ENCODE results near the gene TRAF2. TPM values are rescaled to one million over a fixed set of nuclear protein-coding genes. Genes with fewer than 3 reads are reported as not detected.

Gene TRAF2
- total RNA-seq, 2 donors from 2014 or later, result 5.2 to 30.7 TPM

GRCh38 chr9:136858844-136859757 is 27.2 kb upstream of the TRAF2 start:
- H3K36me3 ChIP-seq (replicated peaks in 1 of 2; ENCODE audit: insufficient read depth in 1 of 2, low read depth in 2 of 2), result peaks cover 15 to 21% of the 10 kb centered on the region in 2 donors
- peak overlapping the region; percentile 74 to 86 (median 78) for H3K27ac ChIP-seq
- TF ChIP-seq CTCF (IDR thresholded peaks at IDR 0.05) (no peak), POLR2A (IDR thresholded peaks at IDR 0.05) (peak in 1 of 3 donors; percentile 9)
- H3K4me1 ChIP-seq, result peaks cover 72% of the 10 kb centered on the region
- 0 to 36% methylated on average over 3 to 20 of the region's 20 CpGs for WGBS, 2 donors
- DNase-seq, result peak; percentile 90 to 97 (median 93)
- ATAC-seq, result peak; percentile 79
- no peak overlapping the region for H3K4me3 ChIP-seq
- no peaks in the 10 kb centered on the region for H3K9me3 ChIP-seq
- intact Hi-C loops (cut with DNase I), result loop anchor here (10.0 kb wide), 1 partner anchor 86 kb away; the partner anchor contains the start of genes C8G and FBXW5
- no peaks in the 10 kb centered on the region for H3K27me3 ChIP-seq

GRCh38 chr9:136860529-136860928 is 25.8 kb upstream of the TRAF2 start:
- peak overlapping the region in 2 of 4 donors; percentile 29 to 78 for H3K27ac ChIP-seq
- no peak for ATAC-seq
- H3K27me3 ChIP-seq, result no peaks in the 10 kb centered on the region
- intact Hi-C loops (cut with DNase I), result no loop called here
- peaks cover 15 to 21% of the 10 kb centered on the region in 2 donors for H3K36me3 ChIP-seq (replicated peaks in 1 of 2; ENCODE audit: insufficient read depth in 1 of 2, low read depth in 2 of 2)
- no peak for TF ChIP-seq CTCF (IDR thresholded peaks at IDR 0.05)
- no peak for TF ChIP-seq POLR2A (IDR thresholded peaks at IDR 0.05)
- peaks cover 87% of the 10 kb centered on the region for H3K4me1 ChIP-seq
- peak in 1 of 4 donors; percentile 20 for DNase-seq
- H3K9me3 ChIP-seq, result no peaks in the 10 kb centered on the region
- WGBS, 2 donors, result 88 to 93% methylated on average over 9 of the region's 9 CpGs
- H3K4me3 ChIP-seq, result no peak overlapping the region

- 90 to 91% methylated on average over 3 to 21 of the region's 22 CpGs for WGBS, 2 donors
- Histone ChIP-seq H3K9me3 (no peaks in the 10 kb centered on the region), H3K27me3 (no peaks in the 10 kb centered on the region), H3K36me3 (replicated peaks in 1 of 2; ENCODE audit: insufficient read depth in 1 of 2, low read depth in 2 of 2) (peaks cover 15 to 21% of the 10 kb centered on the region in 2 donors), H3K4me1 (peaks cover 83% of the 10 kb centered on the region), H3K27ac (peak overlapping the region in 2 of 4 donors; percentile 1 to 29), H3K4me3 (no peak overlapping the region)
- no peak for TF ChIP-seq POLR2A (IDR thresholded peaks at IDR 0.05)
- TF ChIP-seq CTCF (IDR thresholded peaks at IDR 0.05), result no peak
- intact Hi-C loops (cut with DNase I), result no loop called here
- DNase-seq (peak in 1 of 4 donors; percentile 15), ATAC-seq (no peak)
Measured at GRCh38 chr9:136860933-136861873, 25.1 kb upstream of the TRAF2 start.

- Histone ChIP-seq H3K4me3 (no peak overlapping the region), H3K27me3 (no peaks in the 10 kb centered on the region), H3K36me3 (replicated peaks in 1 of 2; ENCODE audit: insufficient read depth in 1 of 2, low read depth in 2 of 2) (peaks cover 15 to 21% of the 10 kb centered on the region in 2 donors), H3K4me1 (peaks cover 79% of the 10 kb centered on the region), H3K27ac (no peak overlapping the region), H3K9me3 (no peaks in the 10 kb centered on the region)
- DNase-seq, result peak in 1 of 4 donors; percentile 11
- ATAC-seq, result no peak
- TF ChIP-seq CTCF (IDR thresholded peaks at IDR 0.05), result no peak
- no peak for TF ChIP-seq POLR2A (IDR thresholded peaks at IDR 0.05)
- intact Hi-C loops (cut with DNase I), result no loop called here
- 84 to 85% methylated on average over 20 to 26 of the region's 26 CpGs for WGBS, 2 donors
Measured at GRCh38 chr9:136861874-136862457, 24.4 kb upstream of the TRAF2 start.
